Aorta (tissue), 5 donors: ENCODE results near the gene PLAU. TPM values are rescaled to one million over a fixed set of nuclear protein-coding genes. Genes with fewer than 3 reads are reported as not detected.
"Not testable (repeated sequence)": the region's sequence is repeated elsewhere in the genome, so short reads cannot be mapped to it uniquely, and the experiment has no call there.

Source experiments
- ATAC-seq: fragments of 200-7000 bp; cut with Tn5 transposase; one replicate; pipeline ENCODE4 v1.9.1; 2022; ENCODE audit warnings: moderate library complexity; ENCODE audit not compliant: low FRiP score
- DNase-seq, 2 donors: peaks; one replicate each; pipeline ENCODE4 v3.0.0-alpha.2; 2020
- H3K27ac ChIP-seq, 2 donors: one replicate each; pipeline ENCODE4 v1.5.1; 2013; ENCODE audit warnings: low read length in 2 of 2, mild to moderate bottlenecking in 2 of 2, moderate library complexity in 2 of 2, control low read depth in 1 of 2, inconsistent platforms in 1 of 2, low read depth in 1 of 2
- H3K27me3 ChIP-seq, 2 donors: one replicate each; pipeline ENCODE4 v1.6.1; 2013; ENCODE audit warnings: control low read depth in 1 of 2, low read length in 1 of 2, mild to moderate bottlenecking in 1 of 2, moderate library complexity in 1 of 2; ENCODE audit not compliant: insufficient read depth in 2 of 2, control insufficient read depth in 1 of 2
- H3K36me3 ChIP-seq, 2 donors: one replicate each; pipeline ENCODE4 v1.6.1; 2013; ENCODE audit warnings: control low read depth in 1 of 2, low read length in 1 of 2, mild to moderate bottlenecking in 1 of 2; ENCODE audit not compliant: insufficient read depth in 2 of 2, control insufficient read depth in 1 of 2
- H3K4me1 ChIP-seq, 2 donors: one replicate each; pipeline ENCODE4 v1.6.1; 2013; ENCODE audit warnings: low read length in 2 of 2, control low read depth in 1 of 2, mild to moderate bottlenecking in 1 of 2, moderate library complexity in 1 of 2; ENCODE audit not compliant: insufficient read depth in 2 of 2, control insufficient read depth in 1 of 2
- H3K4me3 ChIP-seq, 2 donors: one replicate each; pipeline ENCODE4 v1.5.1; 2013; ENCODE audit warnings: low read length in 2 of 2, control low read depth in 1 of 2, mild to moderate bottlenecking in 1 of 2
- H3K9me3 ChIP-seq: one replicate; pipeline ENCODE4 v1.6.1; 2013; ENCODE audit warnings: mild to moderate bottlenecking, low read length; ENCODE audit not compliant: control insufficient read depth
- WGBS, 2 donors: extraction: QIAGEN DNeasy Blood & Tissue Kit; methylation state at CpG; one replicate each; pipeline ENCODE4 v1.1.7; 2013; 5-methylcytosine and 5-hydroxymethylcytosine counted together
- intact Hi-C, 2 donors: fragments of 100-400 bp; cut with DNase I; formaldehyde crosslinking; loops; one replicate each; pipeline versions ENCODE4 v1.14.2 to v1.15.0; 2022
- polyA plus RNA-seq, 2 donors: library from polyadenylated mRNA; stranded (reverse); fragments of 200-250 nt; gene quantifications; one replicate each; pipeline ENCODE4 v1.2.3, GENCODE V29; 2013
- total RNA-seq, 2 donors: library from RNA; stranded (reverse); fragmentation: NEBNext Ultra II Directional; extraction: Animal tissue kit (Norgen Biotek cat#: 25700); gene quantifications; one replicate each; pipeline ENCODE4 v1.2.1, GENCODE V29; 2021
- donor health status: healthy with polysubstance abuse.
- donor health status: Bipolar disorder and iron deficiency.
- donor health status: DM: no; HTN: no; CAD: no.
- donor health status: DM: no; HTN: no; CAD: no.
- donor health status: DM: yes; HTN: yes; CAD: no.

Gene PLAU
- total and polyA plus RNA-seq, 4 donors, result 9.6 to 35.4 (median 23.6) TPM

GRCh38 chr10:73930630-73931327, 19.8 kb downstream of the PLAU start:
- ATAC-seq, H3K27ac ChIP-seq, H3K27me3 ChIP-seq, H3K9me3 ChIP-seq, H3K4me3 ChIP-seq, DNase-seq, H3K36me3 ChIP-seq, H3K4me1 ChIP-seq, intact Hi-C loops: not testable (repeated sequence)
- WGBS, 2 donors, result 87 to 95% methylated on average over 12 to 13 of the region's 13 CpGs

- H3K36me3 ChIP-seq, result no peaks in the 10 kb centered on the region
- intact Hi-C loops, result no loop called here
- ATAC-seq (no peak), DNase-seq (no peak)
- no peaks in the 10 kb centered on the region for H3K27me3 ChIP-seq
- WGBS, 2 donors, result 87 to 88% methylated on average over 13 of the region's 13 CpGs
- H3K4me3 ChIP-seq, result no peak overlapping the region
- H3K4me1 ChIP-seq, result no peaks in the 10 kb centered on the region
- no peak overlapping the region for H3K27ac ChIP-seq
- H3K9me3 ChIP-seq, result no peaks in the 10 kb centered on the region
Observed at GRCh38 chr10:73931767-73932619, 21.1 kb downstream of the PLAU start.

GRCh38 chr10:73932620-73933112, 21.7 kb downstream of the PLAU start:
- ATAC-seq (no peak), DNase-seq (no peak)
- Histone ChIP-seq H3K4me1 (no peaks in the 10 kb centered on the region), H3K27ac (no peak overlapping the region), H3K27me3 (no peaks in the 10 kb centered on the region), H3K9me3 (no peaks in the 10 kb centered on the region), H3K36me3 (no peaks in the 10 kb centered on the region), H3K4me3 (no peak overlapping the region)
- 97 to 100% methylated on average over 6 of the region's 6 CpGs for WGBS, 2 donors
- intact Hi-C loops, result no loop called here

GRCh38 chr10:73934074-73934473, 23.1 kb downstream of the PLAU start:
- no peak overlapping the region for H3K4me3 ChIP-seq
- H3K9me3 ChIP-seq, result no peaks in the 10 kb centered on the region
- intact Hi-C loops, result no loop called here
- 89 to 90% methylated on average over 4 of the region's 4 CpGs for WGBS, 2 donors
- no peak for ATAC-seq
- no peaks in the 10 kb centered on the region for H3K4me1 ChIP-seq
- H3K27me3 ChIP-seq, result no peaks in the 10 kb centered on the region
- no peaks in the 10 kb centered on the region for H3K36me3 ChIP-seq
- DNase-seq, result no peak
- no peak overlapping the region for H3K27ac ChIP-seq

- no peaks in the 10 kb centered on the region for H3K27me3 ChIP-seq
- H3K4me3 ChIP-seq, result no peak overlapping the region
- intact Hi-C loops, result no loop called here
- 53 to 57% methylated on average over 3 of the region's 3 CpGs for WGBS, 2 donors
- no peaks in the 10 kb centered on the region for H3K4me1 ChIP-seq
- no peak for DNase-seq
- no peak overlapping the region for H3K27ac ChIP-seq
- H3K9me3 ChIP-seq, result no peaks in the 10 kb centered on the region
- no peak for ATAC-seq
- no peaks in the 10 kb centered on the region for H3K36me3 ChIP-seq
Observed at GRCh38 chr10:73935895-73936294, 25.0 kb downstream of the PLAU start.

- no peaks in the 10 kb centered on the region for H3K36me3 ChIP-seq
- no peak overlapping the region for H3K4me3 ChIP-seq
- H3K9me3 ChIP-seq, result no peaks in the 10 kb centered on the region
- no peak overlapping the region for H3K27ac ChIP-seq
- intact Hi-C loops, result no loop called here
- ATAC-seq (no peak), DNase-seq (no peak)
- WGBS, 2 donors, result 85 to 88% methylated on average over 5 of the region's 5 CpGs
- H3K4me1 ChIP-seq, result no peaks in the 10 kb centered on the region
- H3K27me3 ChIP-seq, result no peaks in the 10 kb centered on the region
Observed at GRCh38 chr10:73937333-73938043, 26.6 kb downstream of the PLAU start.

- H3K27me3 ChIP-seq, result no peaks in the 10 kb centered on the region
- peak; percentile 96 for ATAC-seq
- no peaks in the 10 kb centered on the region for H3K4me1 ChIP-seq
- H3K4me3 ChIP-seq, result no peak overlapping the region
- DNase-seq, result peak; percentile 92 to 97
- intact Hi-C loops, result loop anchor here (1.0 to 2.0 kb wide), 3 partner anchors 34 to 54 kb away; no protein-coding TSS in a partner anchor
- no peaks in the 10 kb centered on the region for H3K36me3 ChIP-seq
- no peaks in the 10 kb centered on the region for H3K9me3 ChIP-seq
- WGBS, 2 donors, result 3 to 6% methylated on average over 28 of the region's 28 CpGs
- H3K27ac ChIP-seq, result peak overlapping the region; percentile 22 to 59
Observed at GRCh38 chr10:73940634-73941221, 29.8 kb downstream of the PLAU start.

GRCh38 chr10:73941300-73941699, 30.4 kb downstream of the PLAU start:
- no peak overlapping the region for H3K4me3 ChIP-seq
- no peak for ATAC-seq
- DNase-seq, result no peak
- H3K9me3 ChIP-seq, result no peaks in the 10 kb centered on the region
- intact Hi-C loops, result loop anchor here (2.0 kb wide), 2 partner anchors 34 to 54 kb away; no protein-coding TSS in a partner anchor
- no peaks in the 10 kb centered on the region for H3K36me3 ChIP-seq
- 89 to 91% methylated on average over 2 of the region's 2 CpGs for WGBS, 2 donors
- no peaks in the 10 kb centered on the region for H3K27me3 ChIP-seq
- H3K27ac ChIP-seq, result peak overlapping the region in 1 of 2 donors; percentile 59
- H3K4me1 ChIP-seq, result no peaks in the 10 kb centered on the region
